Measurements from ENCODE around the gene TSPO. TPM values are rescaled to one million over a fixed set of nuclear protein-coding genes. Genes with fewer than 3 reads are reported as not detected.
A peak's percentile ranks its signal among the peaks of the same experiment; 100 is the strongest.

Gene TSPO
- total RNA-seq, 4 donors from 2014 or later = 346 to 897 (median 746) TPM

DNA sequence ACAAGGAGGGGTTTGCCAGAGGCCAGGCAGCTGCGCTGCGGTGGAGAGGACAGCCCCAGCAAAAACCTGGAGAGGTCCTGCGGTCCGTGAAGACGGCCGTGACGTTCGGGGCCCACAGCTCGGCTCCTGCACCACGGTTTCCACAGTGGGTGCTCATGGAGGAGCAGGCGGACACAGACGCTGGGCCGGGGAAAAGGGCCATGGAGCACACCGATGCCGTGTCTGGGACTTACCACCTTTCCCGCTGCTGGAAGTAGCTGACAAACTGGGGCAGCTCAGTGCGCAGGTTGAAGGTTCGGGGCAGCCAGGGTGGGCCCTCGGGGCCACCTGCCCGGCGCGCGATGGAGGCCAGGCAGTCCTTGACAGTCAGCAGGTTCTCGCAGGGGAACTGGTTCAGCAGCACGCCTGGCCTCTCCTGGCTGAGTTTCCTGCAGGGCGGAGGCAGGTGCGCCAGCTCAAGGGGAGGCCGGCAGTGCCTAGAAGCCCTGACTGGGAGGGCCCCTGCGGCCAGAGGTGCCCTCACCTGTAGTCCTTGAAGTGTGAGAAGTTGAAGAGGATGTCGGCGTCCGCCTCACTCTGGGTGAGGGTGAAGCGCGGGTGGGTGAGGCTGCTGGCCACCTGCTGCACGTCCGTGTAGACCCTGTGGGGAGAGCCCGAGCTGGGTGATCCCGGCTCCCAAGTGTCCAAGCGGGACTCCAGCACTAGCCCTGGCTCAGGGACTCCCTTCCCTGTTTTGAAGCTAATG, 22.8 kb downstream of the TSPO start:
- no peak overlapping the region for H3K4me3 ChIP-seq
- H3K9me3 ChIP-seq = no peaks in the 10 kb centered on the region
- peaks cover 76% of the 10 kb centered on the region for H3K36me3 ChIP-seq
- DNase-seq (ENCODE audit: low spot score in 2 of 2) = no peak
- 91% methylated on average over 17 of the region's 39 CpGs for WGBS
- no peaks in the 10 kb centered on the region for H3K27me3 ChIP-seq
- TF ChIP-seq POLR2A (IDR thresholded peaks at IDR 0.05) (no peak), CTCF (IDR thresholded peaks at IDR 0.05) (no peak), POLR2AphosphoS5 (IDR thresholded peaks at IDR 0.05) (no peak), EP300 (IDR thresholded peaks at IDR 0.05) (no peak)
- peaks cover 21% of the 10 kb centered on the region for H3K4me1 ChIP-seq
- H3K27ac ChIP-seq = peak overlapping the region; percentile 32

DNA sequence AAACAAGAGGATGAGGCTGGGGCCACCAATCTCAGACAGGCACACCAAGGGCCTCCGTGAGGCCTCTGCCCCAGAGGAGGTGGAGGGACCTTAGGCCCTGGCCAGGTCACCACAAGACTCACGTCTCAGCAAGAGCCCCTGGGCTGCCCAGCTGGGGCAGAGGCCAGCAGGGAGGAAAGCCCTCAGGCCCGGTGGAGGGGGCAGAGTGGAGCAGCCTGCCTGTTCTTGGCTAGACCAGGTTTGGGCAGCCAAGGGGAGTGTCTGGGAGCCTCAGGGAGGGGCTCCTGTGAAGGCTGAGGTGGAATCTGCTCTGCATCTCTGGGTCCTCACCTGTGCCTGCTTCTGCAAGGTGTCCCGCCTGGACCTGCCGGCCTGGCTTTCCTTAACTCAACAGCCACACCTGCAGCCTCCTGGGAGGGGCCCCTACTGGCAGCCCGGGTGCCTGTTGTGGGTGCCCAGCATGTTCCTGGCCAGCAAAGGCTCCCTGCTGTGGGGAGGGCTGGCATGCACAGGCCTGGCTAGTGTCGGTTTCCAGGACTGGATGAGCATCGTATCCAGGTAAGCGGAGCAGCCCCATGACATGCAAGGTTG, 23.7 kb downstream of the TSPO start:
- no peak for TF ChIP-seq POLR2A (IDR thresholded peaks at IDR 0.05)
- no peak for TF ChIP-seq POLR2AphosphoS5 (IDR thresholded peaks at IDR 0.05)
- no peak for TF ChIP-seq EP300 (IDR thresholded peaks at IDR 0.05)
- no peak for TF ChIP-seq CTCF (IDR thresholded peaks at IDR 0.05)
- Histone ChIP-seq H3K27ac (peak overlapping the region; percentile 32), H3K4me1 (peaks cover 21% of the 10 kb centered on the region), H3K4me3 (no peak overlapping the region), H3K36me3 (peaks cover 77% of the 10 kb centered on the region), H3K27me3 (no peaks in the 10 kb centered on the region), H3K9me3 (no peaks in the 10 kb centered on the region)
- DNase-seq (ENCODE audit: low spot score in 2 of 2) = no peak
- WGBS = 68% methylated on average over 7 of the region's 9 CpGs

- H3K4me1 ChIP-seq = peaks cover 21% of the 10 kb centered on the region
- H3K4me3 ChIP-seq = no peak overlapping the region
- DNase-seq (ENCODE audit: low spot score in 2 of 2) = no peak
- no peak for TF ChIP-seq POLR2AphosphoS5 (IDR thresholded peaks at IDR 0.05)
- no peak for TF ChIP-seq CTCF (IDR thresholded peaks at IDR 0.05)
- no peak for TF ChIP-seq POLR2A (IDR thresholded peaks at IDR 0.05)
- H3K27me3 ChIP-seq = no peaks in the 10 kb centered on the region
- H3K9me3 ChIP-seq = no peaks in the 10 kb centered on the region
- whole genome bisulfite sequencing = 82% methylated on average over 15 of the region's 15 CpGs
- peaks cover 78% of the 10 kb centered on the region for H3K36me3 ChIP-seq
- H3K27ac ChIP-seq = no peak overlapping the region
Measured at GRCh38 chr22:43176090-43176489, 24.7 kb downstream of the TSPO start.

GRCh38 chr22:43177479-43177878, 26.1 kb downstream of the TSPO start:
- Histone ChIP-seq H3K9me3 (no peaks in the 10 kb centered on the region), H3K27ac (no peak overlapping the region), H3K27me3 (no peaks in the 10 kb centered on the region), H3K4me3 (no peak overlapping the region), H3K36me3 (peaks cover 78% of the 10 kb centered on the region), H3K4me1 (peaks cover 14% of the 10 kb centered on the region)
- WGBS = 80% methylated on average over 7 of the region's 7 CpGs
- no peak for TF ChIP-seq POLR2AphosphoS5 (IDR thresholded peaks at IDR 0.05)
- TF ChIP-seq POLR2A (IDR thresholded peaks at IDR 0.05) = no peak
- no peak for TF ChIP-seq EP300 (IDR thresholded peaks at IDR 0.05)
- TF ChIP-seq CTCF (IDR thresholded peaks at IDR 0.05) = no peak
- DNase-seq (ENCODE audit: low spot score in 2 of 2) = no peak

GRCh38 chr22:43179146-43179910, 28.0 kb downstream of the TSPO start:
- Histone ChIP-seq H3K27me3 (no peaks in the 10 kb centered on the region), H3K4me1 (peaks cover 28% of the 10 kb centered on the region), H3K4me3 (no peak overlapping the region), H3K36me3 (peaks cover 64% of the 10 kb centered on the region), H3K9me3 (no peaks in the 10 kb centered on the region), H3K27ac (no peak overlapping the region)
- 92% methylated on average over 22 of the region's 25 CpGs for WGBS
- DNase-seq (ENCODE audit: low spot score in 2 of 2) = no peak
- no peak for TF ChIP-seq POLR2AphosphoS5 (IDR thresholded peaks at IDR 0.05)
- TF ChIP-seq EP300 (IDR thresholded peaks at IDR 0.05) = no peak
- no peak for TF ChIP-seq CTCF (IDR thresholded peaks at IDR 0.05)
- no peak for TF ChIP-seq POLR2A (IDR thresholded peaks at IDR 0.05)
